ENCODE results near the gene SMAD6.

The SMAD6 gene

GRCh38 chr15:66784174-66784573 is 82.1 kb downstream of the SMAD6 start:
- intact Hi-C loops (cut with micrococcal nuclease), result no loop called here
- no peak overlapping the region for H3K4me3 Mint-ChIP-seq
- H3K4me1 Mint-ChIP-seq (ENCODE audit: low read depth), result no peaks in the 10 kb centered on the region
- H3K9me3 Mint-ChIP-seq, result no peaks in the 10 kb centered on the region
- H3K27me3 Mint-ChIP-seq, result no peaks in the 10 kb centered on the region
- no peak overlapping the region for H3K27ac Mint-ChIP-seq
- peaks cover 7% of the 10 kb centered on the region for H3K36me3 Mint-ChIP-seq (ENCODE audit: low read depth)

DNA sequence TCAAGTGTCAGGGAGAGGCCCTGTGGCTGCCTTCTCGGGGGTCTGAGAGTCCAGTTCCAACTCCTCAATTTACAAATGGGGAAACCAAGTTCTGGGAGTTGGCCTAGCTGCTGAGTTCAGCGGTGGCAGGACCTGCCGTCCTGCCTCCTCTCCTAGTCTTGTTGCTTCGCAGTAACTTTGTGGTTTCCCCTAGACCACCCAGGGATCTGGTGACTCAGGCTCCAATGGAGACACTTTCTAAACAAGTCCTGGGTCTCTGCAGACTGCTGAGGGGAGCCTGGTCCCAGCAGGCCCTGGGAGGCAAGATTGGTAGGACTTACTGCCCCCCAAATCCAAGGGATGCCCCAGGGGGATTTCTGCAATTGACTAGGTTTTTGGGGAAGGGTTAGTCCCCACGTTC is 83.6 kb downstream of the SMAD6 start:
- Mint-ChIP-seq H3K27ac (no peak overlapping the region), H3K4me3 (no peak overlapping the region), H3K27me3 (no peaks in the 10 kb centered on the region), H3K9me3 (no peaks in the 10 kb centered on the region), H3K4me1 (ENCODE audit: low read depth) (no peaks in the 10 kb centered on the region), H3K36me3 (ENCODE audit: low read depth) (peaks cover 7% of the 10 kb centered on the region)
- intact Hi-C loops (cut with micrococcal nuclease), result no loop called here

- Mint-ChIP-seq H3K9me3 (no peaks in the 10 kb centered on the region), H3K36me3 (ENCODE audit: low read depth) (peaks cover under 1% of the 10 kb centered on the region), H3K27me3 (no peaks in the 10 kb centered on the region), H3K4me3 (no peak overlapping the region), H3K27ac (no peak overlapping the region), H3K4me1 (ENCODE audit: low read depth) (no peaks in the 10 kb centered on the region)
- intact Hi-C loops (cut with micrococcal nuclease), result no loop called here
Measured at GRCh38 chr15:66786222-66786621, 84.2 kb downstream of the SMAD6 start.

DNA sequence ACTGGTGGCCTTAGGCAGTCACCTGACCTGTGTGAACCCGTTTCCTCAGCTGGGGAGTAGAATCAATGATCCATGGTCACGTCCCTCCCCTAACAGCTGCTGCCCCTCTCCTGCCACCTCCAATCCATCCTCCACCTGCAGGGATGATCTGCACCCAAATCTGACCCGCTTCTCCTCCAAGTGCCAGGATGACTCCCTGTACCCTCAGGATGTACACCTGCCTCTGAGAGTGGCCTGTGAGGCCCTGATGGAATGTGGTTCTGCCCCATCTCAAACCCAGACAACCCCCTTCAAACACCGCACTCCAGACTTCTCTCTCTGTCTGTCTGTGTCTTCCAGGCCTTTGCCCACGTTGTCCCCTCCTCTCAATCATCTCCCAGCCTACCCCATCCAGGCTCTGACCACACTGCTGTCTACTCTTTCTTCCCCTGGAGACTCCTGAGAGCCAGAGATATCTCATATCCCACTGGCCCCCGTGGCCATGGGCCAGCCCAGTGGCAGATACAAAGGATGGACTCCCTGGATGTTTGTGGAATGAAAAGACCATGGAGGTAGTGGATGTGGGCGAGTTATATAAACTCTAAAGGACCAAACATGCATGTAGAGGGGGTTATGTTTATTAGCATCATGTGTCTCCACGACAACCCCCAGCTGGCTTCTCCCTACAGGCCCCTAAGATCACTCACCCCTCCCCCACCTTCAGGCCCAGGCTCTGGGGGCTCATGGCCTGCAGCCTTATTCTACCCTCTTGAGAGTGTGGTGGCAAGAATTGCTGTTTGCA is 84.9 kb downstream of the SMAD6 start:
- no peaks in the 10 kb centered on the region for H3K27me3 Mint-ChIP-seq
- H3K27ac Mint-ChIP-seq, result no peak overlapping the region
- intact Hi-C loops (cut with micrococcal nuclease), result no loop called here
- H3K4me3 Mint-ChIP-seq, result no peak overlapping the region
- H3K4me1 Mint-ChIP-seq (ENCODE audit: low read depth), result no peaks in the 10 kb centered on the region
- no peaks in the 10 kb centered on the region for H3K9me3 Mint-ChIP-seq
- no peaks in the 10 kb centered on the region for H3K36me3 Mint-ChIP-seq (ENCODE audit: low read depth)

- intact Hi-C loops (cut with micrococcal nuclease), result no loop called here
- H3K27ac Mint-ChIP-seq, result no peak overlapping the region
- no peak overlapping the region for H3K4me3 Mint-ChIP-seq
- no peaks in the 10 kb centered on the region for H3K9me3 Mint-ChIP-seq
- no peaks in the 10 kb centered on the region for H3K36me3 Mint-ChIP-seq (ENCODE audit: low read depth)
- H3K27me3 Mint-ChIP-seq, result no peaks in the 10 kb centered on the region
- H3K4me1 Mint-ChIP-seq (ENCODE audit: low read depth), result no peaks in the 10 kb centered on the region
Measured at GRCh38 chr15:66787489-66787871, 85.4 kb downstream of the SMAD6 start.

- intact Hi-C loops (cut with micrococcal nuclease), result loop anchor here (2.0 kb wide), 1 partner anchor 63 kb away; no protein-coding TSS in a partner anchor
- no peaks in the 10 kb centered on the region for H3K9me3 Mint-ChIP-seq
Measured at GRCh38 chr15:66788024-66788423, 86.0 kb downstream of the SMAD6 start.

GRCh38 chr15:66789029-66790025 is 87.3 kb downstream of the SMAD6 start:
- Mint-ChIP-seq H3K4me3 (no peak overlapping the region), H3K27ac (no peak overlapping the region), H3K27me3 (no peaks in the 10 kb centered on the region), H3K4me1 (ENCODE audit: low read depth) (no peaks in the 10 kb centered on the region), H3K36me3 (ENCODE audit: low read depth) (no peaks in the 10 kb centered on the region), H3K9me3 (no peaks in the 10 kb centered on the region)
- intact Hi-C loops (cut with micrococcal nuclease), result loop anchor here (2.0 kb wide), 1 partner anchor 61 kb away; no protein-coding TSS in a partner anchor

More at GRCh38 chr15:66788024-66788423, 86.0 kb downstream of the SMAD6 start:
- Mint-ChIP-seq H3K27me3 (no peaks in the 10 kb centered on the region), H3K27ac (no peak overlapping the region), H3K36me3 (ENCODE audit: low read depth) (no peaks in the 10 kb centered on the region), H3K4me3 (no peak overlapping the region), H3K4me1 (ENCODE audit: low read depth) (no peaks in the 10 kb centered on the region)

DNA sequence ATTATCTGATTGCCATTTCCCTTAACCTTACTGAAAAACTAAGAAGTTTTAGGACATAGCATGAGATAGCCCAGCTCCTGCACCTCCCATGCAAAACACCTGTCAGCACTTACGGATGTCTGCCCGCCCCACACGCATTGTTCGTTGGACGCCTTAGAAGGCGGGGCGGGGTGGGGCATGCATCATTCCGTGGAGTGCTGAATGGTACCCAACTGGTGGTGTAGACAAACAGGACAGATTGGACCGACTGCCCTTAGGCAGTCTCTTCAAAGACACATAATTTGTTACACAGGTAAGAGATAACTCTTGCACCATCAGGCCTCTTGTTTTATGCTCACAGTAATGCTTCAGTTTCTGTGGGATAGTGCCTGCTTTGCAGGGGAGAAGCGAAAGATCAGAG is 93.8 kb downstream of the SMAD6 start:
- Mint-ChIP-seq H3K27ac (no peak overlapping the region), H3K27me3 (peaks cover 4% of the 10 kb centered on the region), H3K36me3 (ENCODE audit: low read depth) (no peaks in the 10 kb centered on the region), H3K4me1 (ENCODE audit: low read depth) (no peaks in the 10 kb centered on the region), H3K4me3 (no peak overlapping the region), H3K9me3 (no peaks in the 10 kb centered on the region)
- intact Hi-C loops (cut with micrococcal nuclease), result no loop called here

- Mint-ChIP-seq H3K4me1 (ENCODE audit: low read depth) (no peaks in the 10 kb centered on the region), H3K27me3 (peaks cover 7% of the 10 kb centered on the region), H3K4me3 (no peak overlapping the region), H3K9me3 (no peaks in the 10 kb centered on the region), H3K36me3 (ENCODE audit: low read depth) (no peaks in the 10 kb centered on the region), H3K27ac (no peak overlapping the region)
- intact Hi-C loops (cut with micrococcal nuclease), result no loop called here
Measured at GRCh38 chr15:66796343-66796742, 94.3 kb downstream of the SMAD6 start.

DNA sequence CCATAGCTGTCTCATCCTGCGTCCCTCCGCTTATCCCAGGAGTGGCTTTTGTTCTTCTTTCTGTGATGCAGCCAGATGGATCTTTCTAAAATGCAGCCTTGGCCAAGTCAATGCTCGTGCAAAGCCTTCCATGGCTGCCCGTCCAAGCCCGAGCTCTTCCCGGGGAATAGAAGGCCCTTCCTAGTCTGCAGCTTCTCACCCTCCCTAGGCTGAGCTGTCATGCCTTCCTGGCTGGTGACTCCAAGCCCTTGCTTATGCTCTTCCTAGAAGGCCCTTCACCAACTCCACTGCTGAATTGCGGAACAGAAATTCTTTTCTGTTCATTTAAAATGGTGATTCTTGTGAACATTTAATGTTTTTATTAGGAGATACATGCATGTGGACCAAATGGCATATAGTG is 95.9 kb downstream of the SMAD6 start:
- intact Hi-C loops (cut with micrococcal nuclease), result no loop called here
- no peaks in the 10 kb centered on the region for H3K36me3 Mint-ChIP-seq (ENCODE audit: low read depth)
- H3K4me3 Mint-ChIP-seq, result no peak overlapping the region
- peaks cover 7% of the 10 kb centered on the region for H3K27me3 Mint-ChIP-seq
- no peaks in the 10 kb centered on the region for H3K9me3 Mint-ChIP-seq
- H3K4me1 Mint-ChIP-seq (ENCODE audit: low read depth), result peaks cover 12% of the 10 kb centered on the region
- H3K27ac Mint-ChIP-seq, result no peak overlapping the region

DNA sequence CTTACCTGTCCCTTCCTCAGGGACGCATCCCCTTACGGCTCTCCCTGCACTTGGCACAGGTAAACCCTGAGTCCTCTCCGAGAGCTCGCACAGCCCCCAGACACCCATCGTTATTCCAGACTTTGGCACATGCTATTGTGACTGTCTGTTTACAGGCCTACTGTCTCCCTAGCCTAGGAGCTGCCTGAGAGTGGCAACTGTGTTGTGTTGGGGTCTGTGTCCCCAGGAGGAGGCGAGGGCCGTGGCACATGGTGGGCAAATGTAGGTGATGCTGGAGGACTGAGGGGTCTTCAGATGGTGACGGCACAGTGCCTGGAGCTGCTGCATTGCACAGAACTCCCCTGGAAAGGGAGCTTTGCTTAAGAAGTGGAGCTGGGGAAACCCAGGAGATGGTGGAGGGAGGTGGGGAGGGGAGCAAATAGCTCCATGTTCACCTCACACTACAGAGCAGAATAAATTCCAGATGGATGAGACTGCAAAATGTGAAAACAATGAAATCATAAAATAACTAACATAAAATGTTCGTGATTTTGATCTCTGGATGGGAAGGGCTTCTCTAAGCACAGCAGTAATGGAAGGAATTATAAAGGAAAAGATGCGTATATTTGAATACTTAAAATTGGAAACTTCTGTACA is 96.5 kb downstream of the SMAD6 start:
- Mint-ChIP-seq H3K9me3 (no peaks in the 10 kb centered on the region), H3K36me3 (ENCODE audit: low read depth) (no peaks in the 10 kb centered on the region), H3K27ac (no peak overlapping the region), H3K4me3 (no peak overlapping the region), H3K4me1 (ENCODE audit: low read depth) (peaks cover 18% of the 10 kb centered on the region), H3K27me3 (peaks cover 7% of the 10 kb centered on the region)
- intact Hi-C loops (cut with micrococcal nuclease), result no loop called here

DNA sequence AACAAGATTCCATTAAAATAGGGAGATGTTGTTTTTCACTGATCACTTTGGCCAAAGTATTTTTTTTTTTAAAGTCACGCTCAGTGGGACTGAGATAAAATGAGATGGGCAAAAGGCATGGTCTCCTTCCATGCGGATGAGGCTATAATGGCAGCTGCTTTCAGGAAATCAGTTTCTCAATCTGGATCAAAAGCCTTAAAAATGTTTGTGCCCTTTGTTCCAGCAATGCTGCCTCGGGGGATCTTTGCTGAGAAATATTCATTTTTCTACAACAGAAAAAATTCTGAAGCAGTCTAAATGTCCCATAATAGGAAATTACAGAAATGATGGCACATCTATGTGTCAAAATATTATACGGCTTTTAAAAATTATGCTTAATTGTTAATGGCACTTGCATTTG is 97.2 kb downstream of the SMAD6 start:
- intact Hi-C loops (cut with micrococcal nuclease), result no loop called here
- no peaks in the 10 kb centered on the region for H3K36me3 Mint-ChIP-seq (ENCODE audit: low read depth)
- peaks cover 7% of the 10 kb centered on the region for H3K27me3 Mint-ChIP-seq
- no peak overlapping the region for H3K4me3 Mint-ChIP-seq
- peaks cover 25% of the 10 kb centered on the region for H3K4me1 Mint-ChIP-seq (ENCODE audit: low read depth)
- H3K9me3 Mint-ChIP-seq, result no peaks in the 10 kb centered on the region
- H3K27ac Mint-ChIP-seq, result no peak overlapping the region

DNA sequence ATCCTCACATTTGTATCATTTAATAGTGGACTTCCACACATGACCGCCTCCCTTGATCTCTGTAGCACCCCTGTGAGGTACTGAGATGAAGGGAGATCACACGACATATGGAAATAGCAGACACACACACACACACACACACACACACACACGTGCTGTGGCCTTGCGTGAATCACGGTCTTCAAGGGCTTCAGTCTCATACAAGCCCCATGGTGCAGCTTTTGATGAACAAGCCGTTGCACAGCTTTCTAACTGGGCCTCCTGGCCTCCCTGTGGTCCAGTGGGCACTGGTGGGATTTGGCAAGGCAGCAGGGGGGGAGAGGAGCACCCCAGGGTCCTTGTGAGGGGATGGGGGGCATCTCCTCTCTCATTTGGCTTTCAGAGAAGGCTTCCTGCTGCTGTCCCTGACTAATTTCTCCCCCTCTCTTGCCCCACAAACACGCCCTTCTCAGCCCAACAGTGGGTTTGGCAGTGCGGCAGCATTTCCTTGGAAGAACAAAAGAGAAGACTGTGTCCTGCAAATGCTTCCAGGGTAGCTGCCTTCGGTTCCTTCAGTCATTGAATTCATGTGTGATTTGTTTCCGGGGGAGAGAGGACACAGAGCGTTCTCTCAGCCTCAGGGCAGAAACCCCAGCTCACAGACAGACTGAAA is 98.7 kb downstream of the SMAD6 start:
- Mint-ChIP-seq H3K9me3 (no peaks in the 10 kb centered on the region), H3K4me3 (no peak overlapping the region), H3K36me3 (ENCODE audit: low read depth) (no peaks in the 10 kb centered on the region), H3K27me3 (peaks cover 7% of the 10 kb centered on the region), H3K4me1 (ENCODE audit: low read depth) (peaks cover 40% of the 10 kb centered on the region), H3K27ac (peak overlapping the region; percentile 30)
- intact Hi-C loops (cut with micrococcal nuclease), result loop anchor here (5.0 kb wide), 1 partner anchor 52 kb away; no protein-coding TSS in a partner anchor
